Neutrophil (primary cell): ENCODE results near the gene NATD1.
A peak's percentile ranks its signal among the peaks of the same experiment; 100 is the strongest.

Experiments used
- H3K27ac ChIP-seq: fragments of 200-600 bp; sonication (generic); 2 replicates; pipeline ENCODE4 v1.5.1; 2016; ENCODE audit warnings: mild to moderate bottlenecking, moderate library complexity
- H3K27me3 ChIP-seq: fragments of 200-600 bp; sonication (generic); 2 replicates; pipeline ENCODE4 v1.6.0; 2016; ENCODE audit warnings: mild to moderate bottlenecking
- H3K36me3 ChIP-seq: fragments of 200-600 bp; sonication (generic); 2 replicates; pipeline ENCODE4 v1.5.1; 2017
- H3K4me1 ChIP-seq, 2 experiments: fragments of 200-600 bp in 1 of 2; sonication (generic) in 1 of 2; 1 replicate in 1 of 2; 2 replicates in 1 of 2; pipeline versions ENCODE4 v1.5.1 to v1.6.1; 2013 to 2016; ENCODE audit warnings: low read depth in 1 of 2, low read length in 1 of 2, mild to moderate bottlenecking in 1 of 2, moderate library complexity in 1 of 2; ENCODE audit not compliant: control insufficient read depth in 1 of 2, insufficient read depth in 1 of 2
- H3K4me3 ChIP-seq, 2 experiments: fragments of 200-600 bp in 1 of 2; sonication (generic) in 1 of 2; 1 replicate in 1 of 2; 2 replicates in 1 of 2; pipeline ENCODE4 v1.5.1; 2013 to 2016; ENCODE audit warnings: low read depth in 1 of 2, low read length in 1 of 2, mild to moderate bottlenecking in 1 of 2, moderate library complexity in 1 of 2
- H3K9me3 ChIP-seq: fragments of 200-600 bp; sonication (generic); 2 replicates; pipeline ENCODE4 v1.5.1; 2016
- CTCF ChIP-seq: fragments of 200-600 bp; sonication (generic); IDR thresholded peaks from 2 replicates; pipeline ENCODE4 v1.5.1; 2016; ENCODE audit warnings: antibody characterized with exemption

NATD1 gene

GRCh38 chr17:21252289-21252795 is 868 bp downstream of the NATD1 start:
- Histone ChIP-seq H3K4me1 (peaks cover 39 to 49% of the 10 kb centered on the region in 2 experiments), H3K9me3 (no peaks in the 10 kb centered on the region), H3K27me3 (no peaks in the 10 kb centered on the region), H3K27ac (peak overlapping the region; percentile 92), H3K36me3 (peaks cover 14% of the 10 kb centered on the region), H3K4me3 (peak overlapping the region; percentile 75 to 91)
- no peak for TF ChIP-seq CTCF

- TF ChIP-seq CTCF = no peak
- Histone ChIP-seq H3K9me3 (no peaks in the 10 kb centered on the region), H3K4me3 (peak overlapping the region; percentile 75 to 91), H3K4me1 (peaks cover 39 to 44% of the 10 kb centered on the region in 2 experiments), H3K27ac (peak overlapping the region; percentile 92), H3K27me3 (no peaks in the 10 kb centered on the region), H3K36me3 (peaks cover 19% of the 10 kb centered on the region)
Measured at GRCh38 chr17:21251337-21252010, 1.7 kb downstream of the NATD1 start.

GRCh38 chr17:21250854-21251253 is 2.4 kb downstream of the NATD1 start:
- H3K9me3 ChIP-seq = no peaks in the 10 kb centered on the region
- H3K27me3 ChIP-seq = no peaks in the 10 kb centered on the region
- H3K4me3 ChIP-seq = peak overlapping the region; percentile 2 to 75
- no peak for TF ChIP-seq CTCF
- peak overlapping the region; percentile 92 for H3K27ac ChIP-seq
- H3K36me3 ChIP-seq = peaks cover 22% of the 10 kb centered on the region
- peaks cover 42 to 43% of the 10 kb centered on the region in 2 experiments for H3K4me1 ChIP-seq

- Histone ChIP-seq H3K4me3 (peak overlapping the region in 1 of 2 experiments; percentile 75), H3K27me3 (no peaks in the 10 kb centered on the region), H3K9me3 (no peaks in the 10 kb centered on the region), H3K36me3 (peaks cover 30% of the 10 kb centered on the region), H3K4me1 (peaks cover 43 to 47% of the 10 kb centered on the region in 2 experiments), H3K27ac (peak overlapping the region; percentile 92)
- no peak for TF ChIP-seq CTCF
Measured at GRCh38 chr17:21249920-21250703, 3.1 kb downstream of the NATD1 start.

GRCh38 chr17:21249086-21249795 is 4.0 kb downstream of the NATD1 start:
- Histone ChIP-seq H3K27me3 (no peaks in the 10 kb centered on the region), H3K9me3 (no peaks in the 10 kb centered on the region), H3K4me1 (peaks cover 43 to 47% of the 10 kb centered on the region in 2 experiments), H3K36me3 (peaks cover 35% of the 10 kb centered on the region), H3K4me3 (no peak overlapping the region), H3K27ac (no peak overlapping the region)
- TF ChIP-seq CTCF = no peak
